ENCODE data around the gene CKS1B.
"Not testable (repeated sequence)": the region's sequence is repeated elsewhere in the genome, so short reads cannot be mapped to it uniquely, and the experiment has no call there.

CKS1B gene

DNA sequence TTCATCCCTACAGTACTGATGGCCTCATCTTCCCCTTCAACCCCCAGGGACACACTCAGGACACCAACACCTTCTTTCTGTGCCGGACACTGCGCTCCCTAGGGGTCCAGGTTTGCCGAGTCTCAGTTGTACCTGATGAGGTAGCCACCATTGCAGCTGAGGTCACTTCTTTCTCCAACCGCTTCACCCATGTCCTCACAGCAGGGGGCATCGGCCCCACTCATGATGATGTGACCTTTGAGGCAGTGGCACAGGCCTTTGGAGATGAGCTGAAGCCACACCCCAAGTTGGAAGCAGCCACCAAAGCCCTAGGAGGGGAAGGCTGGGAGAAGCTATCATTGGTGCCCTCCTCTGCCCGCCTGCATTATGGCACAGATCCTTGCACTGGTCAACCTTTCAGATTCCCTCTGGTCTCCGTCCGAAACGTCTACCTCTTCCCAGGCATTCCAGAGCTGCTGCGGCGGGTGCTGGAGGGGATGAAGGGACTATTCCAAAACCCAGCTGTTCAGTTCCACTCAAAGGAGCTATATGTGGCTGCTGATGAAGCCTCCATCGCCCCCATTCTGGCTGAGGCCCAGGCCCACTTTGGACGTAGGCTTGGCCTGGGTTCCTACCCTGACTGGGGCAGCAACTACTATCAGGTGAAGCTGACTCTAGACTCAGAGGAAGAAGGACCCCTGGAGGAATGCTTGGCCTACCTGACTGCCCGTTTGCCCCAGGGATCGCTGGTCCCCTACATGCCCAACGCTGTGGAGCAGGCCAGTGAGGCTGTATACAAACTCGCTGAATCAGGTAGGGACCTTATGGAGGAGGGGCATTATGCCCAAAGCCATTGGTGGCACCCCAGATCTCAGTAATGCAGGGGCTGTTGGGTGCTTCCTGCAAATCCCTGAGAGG lies 13.8 kb downstream of the CKS1B start:
- no peak for DNase-seq

DNA sequence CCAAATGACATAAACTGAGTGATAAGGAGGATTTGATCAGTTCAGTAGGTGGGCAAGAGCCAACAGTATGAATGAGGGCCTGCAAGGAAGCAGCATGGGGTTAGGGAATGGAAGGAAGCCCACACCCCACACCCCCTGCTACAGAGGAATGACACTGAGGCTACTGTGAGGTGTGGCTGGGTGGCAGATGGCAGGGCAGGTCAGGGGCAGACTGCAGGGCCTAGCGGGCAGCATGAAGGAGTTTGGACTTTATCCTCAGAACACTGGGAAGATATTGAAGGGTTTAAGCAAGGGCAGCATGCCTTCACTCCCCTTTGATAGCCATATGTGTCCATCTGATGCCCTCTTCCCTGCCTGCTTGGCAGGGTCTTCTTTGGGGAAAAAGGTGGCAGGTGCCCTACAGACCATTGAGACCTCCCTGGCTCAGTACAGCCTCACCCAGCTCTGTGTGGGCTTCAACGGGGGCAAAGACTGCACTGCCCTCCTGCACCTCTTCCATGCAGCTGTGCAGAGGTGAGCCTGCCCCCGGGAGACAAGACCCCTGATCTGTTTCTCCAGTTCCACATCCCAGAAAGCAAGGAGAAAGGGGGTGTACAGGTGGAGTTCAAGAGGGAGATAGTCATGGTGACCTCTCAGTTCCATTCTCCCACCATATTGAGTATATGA lies 14.8 kb downstream of the CKS1B start:
- no peak for DNase-seq

DNA sequence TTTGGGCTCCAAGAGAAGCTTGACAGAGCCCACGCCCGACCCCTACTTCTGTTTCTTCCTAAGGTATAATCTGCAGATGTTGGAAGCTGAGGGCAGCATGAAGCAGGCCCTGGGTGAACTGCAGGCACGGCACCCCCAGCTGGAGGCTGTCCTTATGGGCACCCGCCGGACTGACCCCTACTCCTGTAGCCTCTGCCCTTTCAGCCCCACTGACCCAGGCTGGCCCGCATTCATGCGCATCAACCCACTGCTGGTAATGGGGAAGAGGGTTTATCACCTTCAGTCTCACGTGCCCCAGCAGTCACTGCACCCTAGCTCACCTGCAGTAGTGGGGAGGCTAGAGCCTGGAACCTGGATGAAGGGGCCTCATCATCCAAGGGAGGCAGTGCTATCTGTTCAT lies 15.8 kb downstream of the CKS1B start:
- DNase-seq = no peak

DNA sequence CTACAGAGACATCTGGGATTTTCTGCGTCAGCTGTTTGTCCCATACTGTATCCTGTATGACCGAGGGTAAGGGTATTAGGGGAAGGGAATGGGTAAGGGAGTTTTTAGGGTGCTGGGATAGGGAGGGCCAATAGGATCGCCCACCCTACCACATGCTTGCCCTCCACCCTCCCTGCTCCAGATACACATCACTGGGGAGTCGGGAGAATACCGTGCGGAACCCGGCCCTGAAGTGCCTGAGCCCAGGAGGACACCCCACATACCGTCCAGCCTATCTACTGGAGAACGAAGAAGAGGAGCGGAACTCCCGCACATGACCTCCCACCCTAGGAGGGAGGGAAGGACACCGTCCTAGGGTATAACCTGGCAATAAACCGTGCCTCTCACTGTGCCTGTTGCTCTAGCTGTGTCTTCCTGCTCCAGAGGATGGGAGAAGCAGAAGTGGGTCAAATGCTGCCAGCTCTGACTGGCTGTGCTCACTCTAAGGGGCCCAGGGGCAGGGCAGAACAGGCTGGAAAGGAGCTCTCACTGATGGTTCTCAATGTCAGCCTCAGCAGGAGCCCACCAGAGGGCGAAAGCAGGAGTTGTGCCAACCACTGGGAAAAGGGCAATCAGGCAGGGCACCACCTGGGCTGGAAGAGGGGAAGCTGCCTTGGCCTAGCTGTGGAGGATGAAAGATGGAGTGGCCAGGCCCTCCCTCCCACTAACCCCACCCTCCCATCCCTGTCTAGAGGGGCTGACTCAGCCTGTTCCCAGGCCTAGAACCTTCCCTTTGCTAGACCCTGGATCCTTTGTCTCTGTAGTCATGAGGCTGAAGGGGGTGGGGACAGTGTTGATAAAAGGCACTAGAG lies 18.5 kb downstream of the CKS1B start:
- DNase-seq = no peak

DNA sequence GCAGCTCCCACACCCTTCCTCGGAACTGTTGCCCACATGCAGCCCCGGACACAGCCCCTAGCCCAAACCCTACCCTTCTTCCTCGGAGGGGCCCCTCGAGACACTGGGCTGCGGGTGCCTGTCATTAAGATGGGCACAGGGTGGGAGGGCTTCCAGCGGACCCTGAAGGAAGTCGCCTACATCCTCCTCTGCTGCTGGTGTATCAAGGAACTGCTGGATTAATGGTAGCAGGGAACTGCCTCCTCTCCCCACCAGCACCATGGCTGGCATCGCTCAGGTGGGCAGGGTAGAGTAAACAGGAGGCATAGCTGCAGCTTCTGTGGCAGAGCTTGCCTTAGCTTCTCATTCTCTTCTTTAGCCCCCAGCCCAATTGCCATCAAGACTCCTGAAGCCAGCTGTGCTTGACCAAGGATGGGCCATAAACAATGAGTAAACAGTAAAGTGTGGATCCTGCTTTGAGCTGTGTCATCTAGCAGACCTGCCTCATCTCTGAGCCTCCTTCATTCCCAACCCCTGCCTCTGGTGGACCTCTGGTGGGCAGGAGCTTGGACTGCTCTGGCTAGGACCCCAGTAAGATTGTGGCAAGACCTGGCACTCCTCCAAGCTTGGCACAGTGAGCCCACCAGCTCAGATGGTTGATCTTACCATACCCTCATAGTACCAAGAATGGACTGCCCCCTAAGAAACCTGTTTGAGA lies 19.2 kb downstream of the CKS1B start, which contains the start of gene LENEP:
Gene LENEP (plus strand): TSS at position 15 of the 697 bp plus-strand sequence. CDS start 22 bp downstream, at position 37.
- no peak for DNase-seq

- DNase-seq = no peak
These were observed 19.7 kb downstream of the CKS1B start for GRCh38 chr1:154994269-154994587.

- no peak for DNase-seq
These were observed 20.1 kb downstream of the CKS1B start for GRCh38 chr1:154994591-154994990.

GRCh38 chr1:154995301-154995983 lies 21.0 kb downstream of the CKS1B start:
- DNase-seq = not testable (repeated sequence)

GRCh38 chr1:154996966-154997701 lies 22.7 kb downstream of the CKS1B start:
- no peak for DNase-seq

DNA sequence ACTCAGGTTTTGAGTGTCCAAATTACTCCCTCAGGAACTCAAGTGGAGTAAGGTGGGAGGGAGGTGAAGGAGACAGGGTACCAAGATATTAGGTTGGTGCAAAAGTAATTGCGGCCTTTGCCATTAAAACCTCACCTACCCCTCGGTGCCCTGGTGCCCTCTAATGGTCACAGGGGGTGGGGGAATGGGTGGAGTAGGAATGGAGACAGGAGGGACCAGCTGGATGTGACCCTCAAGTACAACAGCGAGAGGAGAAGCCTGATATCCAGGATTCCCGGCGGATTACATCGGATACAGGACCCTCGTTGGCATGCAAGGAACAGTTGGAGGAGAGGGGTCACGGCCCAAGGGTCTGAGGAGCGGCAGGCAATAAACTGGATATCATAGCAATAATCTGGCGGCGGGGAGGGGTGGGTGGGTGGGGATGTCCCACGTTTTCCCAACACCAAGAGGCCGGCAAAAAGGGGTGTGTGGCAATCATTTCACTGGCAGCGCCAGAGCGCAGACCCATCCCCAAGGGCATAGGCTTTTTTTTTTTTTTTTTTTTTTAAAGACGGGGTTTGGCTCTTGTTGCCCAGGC lies 23.8 kb downstream of the CKS1B start:
- DNase-seq = no peak

- peak; percentile 68 to 71 for DNase-seq
These were observed 24.5 kb downstream of the CKS1B start for GRCh38 chr1:154998818-154999570.

- peak; percentile 53 to 66 for DNase-seq
These were observed 25.3 kb downstream of the CKS1B start for GRCh38 chr1:154999571-155000410.

- no peak for DNase-seq
These were observed 25.9 kb downstream of the CKS1B start for GRCh38 chr1:155000411-155000725.

DNA sequence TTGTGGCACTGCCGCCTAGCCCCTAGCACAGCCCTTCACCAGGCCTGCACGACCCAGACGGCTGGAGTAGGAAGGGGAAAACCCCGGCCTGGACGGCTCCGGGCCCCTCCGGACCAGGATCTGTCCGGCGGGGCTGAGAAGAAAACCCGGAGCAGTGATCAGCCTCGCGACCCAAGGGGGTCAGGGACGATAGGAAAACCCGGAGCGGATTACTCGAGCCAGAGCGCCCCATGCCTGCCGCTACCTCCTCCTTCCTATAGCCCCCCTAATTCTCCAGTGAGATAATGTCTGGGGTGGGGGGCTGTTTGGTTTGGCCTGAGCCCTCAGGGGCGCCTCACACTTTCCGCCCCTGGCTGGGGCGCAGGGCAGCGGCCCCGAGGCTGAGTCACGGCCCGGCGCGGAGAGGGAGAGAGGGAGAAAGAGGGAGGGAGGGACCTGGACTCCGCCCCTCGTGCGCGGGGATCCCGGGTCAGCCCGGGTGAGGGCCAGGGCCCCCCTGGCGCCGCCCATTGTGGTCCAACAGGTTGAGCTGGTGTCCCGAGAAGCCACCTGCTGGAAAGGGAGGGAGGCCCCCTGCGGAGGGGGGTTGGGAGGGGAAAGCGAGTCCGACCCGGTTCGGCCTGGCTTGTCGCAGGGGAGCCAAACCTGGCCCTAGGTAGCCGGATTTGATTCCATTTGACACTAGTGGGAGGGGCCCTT lies 26.4 kb downstream of the CKS1B start:
- peak; percentile 71 to 79 for DNase-seq

DNA sequence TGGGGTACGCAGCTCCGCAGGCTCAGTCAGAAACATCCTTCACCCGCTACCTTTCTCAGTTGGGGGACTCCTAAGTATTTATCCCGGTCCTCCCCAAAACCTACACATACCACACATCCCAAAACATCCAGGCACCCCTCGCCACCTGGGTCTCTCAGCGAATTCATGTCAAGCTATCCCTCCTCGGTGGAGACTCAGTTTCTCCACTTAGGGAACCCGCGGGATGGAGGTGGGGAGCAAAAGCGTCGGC lies 26.9 kb downstream of the CKS1B start:
- no peak for DNase-seq

DNA sequence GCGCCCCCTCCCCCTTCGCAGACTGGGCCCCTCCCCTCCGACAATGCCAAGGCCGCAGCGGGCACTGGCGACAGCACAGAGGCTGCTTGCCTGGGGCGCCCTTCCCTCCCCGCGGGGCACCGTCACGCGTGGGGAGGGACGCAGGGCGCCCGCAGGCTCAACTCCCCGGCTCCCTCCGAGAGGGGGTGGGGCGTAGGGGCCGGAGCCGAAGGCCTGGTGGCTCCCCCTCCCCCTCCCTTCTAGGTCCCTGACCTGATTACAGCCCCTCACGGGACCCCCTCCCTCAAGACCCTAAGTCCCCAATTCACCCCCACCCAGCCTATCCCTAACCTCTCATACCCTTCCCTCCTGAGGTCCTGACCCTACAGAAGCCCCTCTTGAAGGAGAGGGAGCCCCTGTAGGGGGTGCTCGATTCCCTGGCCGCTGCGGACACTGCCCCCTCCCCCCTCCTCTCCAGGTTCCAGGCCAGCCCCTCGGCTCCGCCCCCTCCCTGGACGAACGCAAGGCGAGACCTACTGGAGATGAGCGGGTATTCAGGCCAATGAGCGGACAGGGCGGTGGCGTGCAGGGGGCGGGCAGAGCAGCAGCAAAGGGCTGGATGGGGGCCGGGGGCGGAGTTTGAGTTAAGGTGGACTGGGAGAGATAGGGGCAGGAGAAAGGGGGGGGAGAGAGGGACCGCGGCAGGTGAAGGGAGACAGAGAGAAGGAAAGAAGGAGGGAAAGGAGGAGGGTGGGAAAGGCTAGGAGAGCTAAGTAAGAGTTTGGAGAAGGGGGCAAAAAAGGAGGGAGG lies 27.4 kb downstream of the CKS1B start:
- peak; percentile 97 to 98 for DNase-seq

GRCh38 chr1:155002464-155003226 lies 28.2 kb downstream of the CKS1B start, which contains the start of gene ZBTB7B:
Gene ZBTB7B (plus strand): TSS chr1:155002802. CDS start chr1:155014661, 11,859 bp downstream.
- no peak for DNase-seq

All from stimulated activated CD4-positive, alpha-beta T cell treated with anti-CD3 and anti-CD28 coated beads, Interleukin-4, amount 100 ng/mL, for 4 hours (primary cell).